ENCODE results near the gene SLC6A2.

DNA sequence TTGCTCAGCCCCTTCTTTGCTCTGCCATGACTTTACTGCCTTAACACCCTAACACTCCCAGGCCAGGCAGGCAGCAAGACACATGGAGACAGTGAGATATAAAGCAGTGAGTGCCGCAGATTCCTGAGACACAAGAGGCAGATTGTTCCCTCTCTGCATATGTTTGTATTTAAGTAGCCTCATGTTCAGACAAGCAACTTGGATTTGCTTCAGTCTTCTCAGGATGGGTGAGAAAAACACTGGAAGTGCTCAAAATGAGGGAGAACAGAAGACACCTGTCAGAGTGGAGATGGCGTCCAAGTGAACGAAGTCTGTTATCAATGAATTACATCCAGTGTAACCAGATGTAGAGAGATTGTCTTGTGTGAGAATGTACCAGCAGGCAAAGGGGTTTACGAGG lies 90.3 kb downstream of the SLC6A2 start:
- TF ChIP-seq ZNF816 (CRISPR knock-in tag; IDR thresholded peaks at IDR 0.05; ENCODE audit: borderline replicate concordance) (no peak), ETV6 (CRISPR knock-in tag; conservative IDR thresholded peaks at IDR 0.05) (no peak), RNF2 (conservative IDR thresholded peaks at IDR 0.05; ENCODE audit: low read depth) (no peak), ZNF33A (CRISPR knock-in tag; IDR thresholded peaks at IDR 0.05; ENCODE audit: borderline replicate concordance) (no peak), CHD2 (IDR thresholded peaks at IDR 0.05; ENCODE audit: low read depth, low read length) (no peak), RCOR2 (CRISPR knock-in tag; IDR thresholded peaks at IDR 0.05) (no peak), MAFK (conservative IDR thresholded peaks at IDR 0.05 in 1 of 2, IDR thresholded peaks at IDR 0.05 in 1 of 2; ENCODE audit: low read length in 2 of 2) (no peak)
- TF ChIP-seq, protein P1, sequence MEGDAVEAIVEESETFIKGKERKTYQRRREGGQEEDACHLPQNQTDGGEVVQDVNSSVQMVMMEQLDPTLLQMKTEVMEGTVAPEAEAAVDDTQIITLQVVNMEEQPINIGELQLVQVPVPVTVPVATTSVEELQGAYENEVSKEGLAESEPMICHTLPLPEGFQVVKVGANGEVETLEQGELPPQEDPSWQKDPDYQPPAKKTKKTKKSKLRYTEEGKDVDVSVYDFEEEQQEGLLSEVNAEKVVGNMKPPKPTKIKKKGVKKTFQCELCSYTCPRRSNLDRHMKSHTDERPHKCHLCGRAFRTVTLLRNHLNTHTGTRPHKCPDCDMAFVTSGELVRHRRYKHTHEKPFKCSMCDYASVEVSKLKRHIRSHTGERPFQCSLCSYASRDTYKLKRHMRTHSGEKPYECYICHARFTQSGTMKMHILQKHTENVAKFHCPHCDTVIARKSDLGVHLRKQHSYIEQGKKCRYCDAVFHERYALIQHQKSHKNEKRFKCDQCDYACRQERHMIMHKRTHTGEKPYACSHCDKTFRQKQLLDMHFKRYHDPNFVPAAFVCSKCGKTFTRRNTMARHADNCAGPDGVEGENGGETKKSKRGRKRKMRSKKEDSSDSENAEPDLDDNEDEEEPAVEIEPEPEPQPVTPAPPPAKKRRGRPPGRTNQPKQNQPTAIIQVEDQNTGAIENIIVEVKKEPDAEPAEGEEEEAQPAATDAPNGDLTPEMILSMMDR (CRISPR knock-in tag; IDR thresholded peaks at IDR 0.05), result no peak
